ENCODE results near the gene ZNF207.

ZNF207 gene

DNA sequence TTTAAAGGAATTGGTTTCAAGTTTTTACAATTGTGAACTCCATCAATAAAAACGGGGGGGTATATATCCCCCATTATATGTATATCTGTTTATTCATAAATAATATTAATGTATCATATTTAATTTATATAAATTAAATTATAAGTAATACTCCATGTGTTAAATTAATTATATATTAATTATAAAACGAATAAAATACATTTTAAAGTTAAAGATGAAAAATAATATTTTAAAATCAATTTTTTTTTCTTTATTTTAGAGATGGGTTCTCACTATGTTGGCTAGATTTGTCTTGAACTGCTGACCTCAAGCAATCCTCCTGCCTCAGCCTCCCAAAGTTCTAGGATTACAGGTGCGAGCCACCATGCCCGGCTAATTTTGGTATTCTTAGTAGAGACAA, 76.9 kb downstream of the ZNF207 start:
- no peak for DNase-seq
- H3K27ac ChIP-seq (ENCODE audit: insufficient read depth, low read length, poor library complexity, severe bottlenecking): no peak overlapping the region
- H3K27me3 ChIP-seq (replicated peaks; ENCODE audit: control insufficient read depth, insufficient read depth, low read length, poor library complexity, severe bottlenecking): no peaks in the 10 kb centered on the region
- no peaks in the 10 kb centered on the region for H3K4me1 ChIP-seq (ENCODE audit: control insufficient read depth, insufficient read depth, low read length, poor library complexity, severe bottlenecking)
- H3K4me3 ChIP-seq (ENCODE audit: insufficient read depth, low read depth, low read length, poor library complexity, severe bottlenecking): no peak overlapping the region
- no peaks in the 10 kb centered on the region for H3K9me3 ChIP-seq (ENCODE audit: control insufficient read depth, low read length)
- no peaks in the 10 kb centered on the region for H3K36me3 ChIP-seq (ENCODE audit: control insufficient read depth, insufficient read depth, low read length)

DNA sequence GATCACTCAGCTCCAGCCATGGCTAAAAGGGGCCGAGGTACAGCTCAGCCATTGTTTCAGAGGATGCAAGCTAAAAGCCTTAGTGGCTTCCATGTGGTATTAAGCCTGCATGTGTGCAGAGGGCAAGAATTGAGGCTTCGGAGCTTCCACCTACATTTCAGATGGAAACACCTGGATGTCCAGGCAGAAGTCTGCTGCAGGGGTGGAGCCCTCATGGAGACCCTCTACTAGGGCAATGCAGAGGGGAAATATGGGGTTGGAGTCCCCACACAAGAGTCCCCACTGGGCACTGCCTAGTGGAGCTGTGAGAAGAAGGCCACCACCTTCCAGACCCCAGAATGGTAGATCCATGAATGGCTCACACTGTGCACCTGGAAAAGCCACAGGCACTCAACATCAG, 79.6 kb downstream of the ZNF207 start:
- Histone ChIP-seq H3K27ac (ENCODE audit: insufficient read depth, low read length, poor library complexity, severe bottlenecking) (no peak overlapping the region), H3K4me1 (ENCODE audit: control insufficient read depth, insufficient read depth, low read length, poor library complexity, severe bottlenecking) (no peaks in the 10 kb centered on the region), H3K4me3 (ENCODE audit: insufficient read depth, low read depth, low read length, poor library complexity, severe bottlenecking) (no peak overlapping the region), H3K36me3 (ENCODE audit: control insufficient read depth, insufficient read depth, low read length) (no peaks in the 10 kb centered on the region), H3K27me3 (replicated peaks; ENCODE audit: control insufficient read depth, insufficient read depth, low read length, poor library complexity, severe bottlenecking) (no peaks in the 10 kb centered on the region), H3K9me3 (ENCODE audit: control insufficient read depth, low read length) (no peaks in the 10 kb centered on the region)
- DNase-seq: no peak
